ENCODE measurements around the gene GPR55. TPM values are rescaled to one million over a fixed set of nuclear protein-coding genes. Genes with fewer than 3 reads are reported as not detected.

The GPR55 gene
- total and polyA plus RNA-seq, 2 of the 4 experiments (the other 2 are of a cell fraction), result 0.03 TPM; not detected in 1

- POLR2A ChIA-PET (ENCODE audit: unreplicated experiment), result no interaction called here
- Histone ChIP-seq H3K4me3 (ENCODE audit: insufficient read depth, low read depth, low read length) (no peak overlapping the region), H3K9ac (ENCODE audit: low read depth, low read length) (no peak overlapping the region), H4K5ac (ENCODE audit: low read depth, low read length) (no peak overlapping the region), H4K91ac (ENCODE audit: insufficient read depth, low read depth, low read length) (no peak overlapping the region), H3K27ac (ENCODE audit: insufficient read depth, low read length) (no peak overlapping the region), H2AK9ac (replicated peaks; ENCODE audit: low read depth, low read length, poor library complexity) (no peak overlapping the region), H3K4me1 (ENCODE audit: control insufficient read depth, insufficient read depth, low read length) (no peaks in the 10 kb centered on the region; the same call in 1 of the 2 replicates), H2AK5ac (ENCODE audit: low read depth, low read length) (no peak overlapping the region), H2BK120ac (ENCODE audit: low read depth, low read length) (no peak overlapping the region), H4K20me1 (ENCODE audit: insufficient read depth, low read length) (peaks cover 18% of the 10 kb centered on the region), H3K4ac (ENCODE audit: low read depth, low read length) (no peak overlapping the region), H3K23ac (ENCODE audit: low read depth, low read length) (no peak overlapping the region), H2BK5ac (ENCODE audit: low read depth, low read length, poor library complexity, severe bottlenecking) (no peak overlapping the region), H3K9me1 (ENCODE audit: insufficient read depth, low read length) (no peaks in the 10 kb centered on the region), H3K4me2 (ENCODE audit: low read depth, low read length) (no peak overlapping the region), H3K9me3 (ENCODE audit: control insufficient read depth, insufficient read depth, low read length) (no peaks in the 10 kb centered on the region), H2BK15ac (ENCODE audit: low read depth, low read length) (no peak overlapping the region), H3K56ac (ENCODE audit: extremely low read depth, insufficient read depth, low read length) (no peak overlapping the region), H2BK20ac (ENCODE audit: low read depth, low read length) (no peak overlapping the region), H3K79me1 (ENCODE audit: low read depth in 1 of 2, low read length in 2 of 2) (peaks cover 0 to 15% of the 10 kb centered on the region in 2 experiments; a peak in 2 of 4 replicates), H3K27me3 (ENCODE audit: control insufficient read depth, insufficient read depth, low read length) (no peaks in the 10 kb centered on the region), H2AFZ (replicated peaks; ENCODE audit: low read length, poor library complexity) (no peak overlapping the region), H3K36me3 (ENCODE audit: control insufficient read depth, insufficient read depth, low read length) (peaks cover 31% of the 10 kb centered on the region), H3K14ac (replicated peaks; ENCODE audit: low read depth, low read length) (no peak overlapping the region), H4K8ac (ENCODE audit: low read depth in 2 of 2, low read length in 2 of 2) (no peak overlapping the region), H3K18ac (ENCODE audit: low read depth, low read length) (no peak overlapping the region)
- intact Hi-C loops (cut with micrococcal nuclease), result no loop called here
- no TSS peak for BruUV-seq (replicated peaks)
- DNase-seq (no peak), ATAC-seq (ENCODE audit: low read depth) (no peak)
- WGBS, 2 experiments (ENCODE audit: extremely low coverage in 2 of 2, insufficient read length in 1 of 2), result 84% methylated on average over 5 of the region's 13 CpGs; no CpG with 5 or more reads in 1 of the 2 experiments
- in situ Hi-C loops (cut with MboI; ENCODE audit: low sequenced_read_pairs), result no loop called here
- TF ChIP-seq POLR2A (IDR thresholded peaks at IDR 0.05; ENCODE audit: low read depth, low read length), result no peak
- dilution Hi-C loops (cut with HindIII; ENCODE audit: low sequenced_read_pairs, unreplicated experiment), result no loop called here
- CTCF ChIA-PET, result no interaction called here
Measured at GRCh38 chr2:230873661-230874401, 51.2 kb downstream of the GPR55 start.

Measured in IMR-90 (cell line).